Neural progenitor cell (in vitro differentiated cells): ENCODE results near the gene UNC45A. TPM values are rescaled to one million over a fixed set of nuclear protein-coding genes. Genes with fewer than 3 reads are reported as not detected.
A peak's percentile ranks its signal among the peaks of the same experiment; 100 is the strongest.
"Not testable (repeated sequence)": the region's sequence is repeated elsewhere in the genome, so short reads cannot be mapped to it uniquely, and the experiment has no call there.

Experiments
- DNase-seq: peaks from one replicate; pipeline ENCODE4 v3.0.0-alpha.2; 2016; ENCODE audit warnings: low spot score
- H2AFZ ChIP-seq: fragments of 200-600 bp; sonication (generic); replicated peaks from 2 replicates; pipeline ENCODE4 v1.6.1; 2016; ENCODE audit warnings: antibody characterized with exemption
- H3F3A ChIP-seq: fragments of 200-600 bp; sonication (generic); 2 replicates; pipeline ENCODE4 v1.6.1; 2016; ENCODE audit warnings: antibody characterized with exemption, low read depth
- H3K27ac ChIP-seq: fragments of 200-600 bp; sonication (generic); 2 replicates; pipeline ENCODE4 v1.5.1; 2016; ENCODE audit warnings: mild to moderate bottlenecking
- H3K27me3 ChIP-seq: fragments of 200-600 bp; sonication (generic); 2 replicates; pipeline ENCODE4 v1.6.1; 2016; ENCODE audit warnings: mild to moderate bottlenecking, moderate library complexity
- H3K36me3 ChIP-seq: fragments of 200-600 bp; sonication (generic); 2 replicates; pipeline ENCODE4 v1.5.1; 2016
- H3K4me1 ChIP-seq: fragments of 200-600 bp; sonication (generic); 2 replicates; pipeline ENCODE4 v1.6.1; 2016; ENCODE audit warnings: mixed run types
- H3K4me2 ChIP-seq: fragments of 200-600 bp; sonication (generic); 2 replicates; pipeline ENCODE4 v1.6.1; 2016
- H3K4me3 ChIP-seq: fragments of 200-600 bp; sonication (generic); 2 replicates; pipeline ENCODE4 v1.5.1; 2016
- H3K79me2 ChIP-seq: fragments of 200-600 bp; sonication (generic); 2 replicates; pipeline ENCODE4 v1.6.1; 2016; ENCODE audit warnings: low read depth
- H3K9ac ChIP-seq: fragments of 200-600 bp; sonication (generic); 2 replicates; pipeline ENCODE4 v1.6.1; 2016
- H3K9me3 ChIP-seq: fragments of 200-600 bp; sonication (generic); 2 replicates; pipeline ENCODE4 v1.5.1; 2016; ENCODE audit warnings: low read depth
- H4K20me1 ChIP-seq: fragments of 200-600 bp; sonication (generic); 2 replicates; pipeline ENCODE4 v1.6.1; 2016; ENCODE audit warnings: low read depth
- H3K27ac Mint-ChIP-seq: 3 replicates; pipeline ENCODE4 v1.8.0; 2021; ENCODE audit warnings: mixed read lengths
- H3K27me3 Mint-ChIP-seq: 2 replicates; pipeline ENCODE4 v1.8.0; 2022; ENCODE audit warnings: low read depth, mild to moderate bottlenecking, inconsistent platforms, moderate library complexity, mixed read lengths; ENCODE audit not compliant: insufficient read depth
- H3K36me3 Mint-ChIP-seq: 3 replicates; pipeline ENCODE4 v1.8.0; 2021; ENCODE audit warnings: mixed read lengths
- H3K4me1 Mint-ChIP-seq: 3 replicates; pipeline ENCODE4 v1.8.0; 2021; ENCODE audit warnings: mixed read lengths
- H3K4me3 Mint-ChIP-seq: 3 replicates; pipeline ENCODE4 v1.8.0; 2021; ENCODE audit warnings: mild to moderate bottlenecking, moderate library complexity, mixed read lengths
- H3K9me3 Mint-ChIP-seq: 3 replicates; pipeline ENCODE4 v1.8.0; 2020; ENCODE audit warnings: mixed read lengths
- EZH2 ChIP-seq: fragments of 200-600 bp; sonication (generic); IDR thresholded peaks from 2 replicates; pipeline ENCODE4 v1.6.1; 2017; ENCODE audit warnings: antibody characterized with exemption, mild to moderate bottlenecking, moderate library complexity
- EZH2phosphoT487 ChIP-seq: fragments of 200-600 bp; sonication (generic); IDR thresholded peaks from 2 replicates; pipeline ENCODE4 v1.6.1; 2017; ENCODE audit warnings: antibody characterized with exemption
- total RNA-seq: library from RNA; depleted of rRNA; stranded (reverse); fragments of >200 nt; gene quantifications from 2 replicates; pipeline ENCODE4 v1.2.3, GENCODE V29; 2015; ENCODE audit warnings: low replicate concordance
- TF ChIP-seq, protein P1 (sequence below): fragments of 200-600 bp; sonication (generic); IDR thresholded peaks from 2 replicates; pipeline ENCODE4 v1.5.1; 2017; ENCODE audit warnings: antibody characterized with exemption, mild to moderate bottlenecking

UNC45A gene
- total RNA-seq, 1 donor from 2014 or later = 47.7 TPM

DNA sequence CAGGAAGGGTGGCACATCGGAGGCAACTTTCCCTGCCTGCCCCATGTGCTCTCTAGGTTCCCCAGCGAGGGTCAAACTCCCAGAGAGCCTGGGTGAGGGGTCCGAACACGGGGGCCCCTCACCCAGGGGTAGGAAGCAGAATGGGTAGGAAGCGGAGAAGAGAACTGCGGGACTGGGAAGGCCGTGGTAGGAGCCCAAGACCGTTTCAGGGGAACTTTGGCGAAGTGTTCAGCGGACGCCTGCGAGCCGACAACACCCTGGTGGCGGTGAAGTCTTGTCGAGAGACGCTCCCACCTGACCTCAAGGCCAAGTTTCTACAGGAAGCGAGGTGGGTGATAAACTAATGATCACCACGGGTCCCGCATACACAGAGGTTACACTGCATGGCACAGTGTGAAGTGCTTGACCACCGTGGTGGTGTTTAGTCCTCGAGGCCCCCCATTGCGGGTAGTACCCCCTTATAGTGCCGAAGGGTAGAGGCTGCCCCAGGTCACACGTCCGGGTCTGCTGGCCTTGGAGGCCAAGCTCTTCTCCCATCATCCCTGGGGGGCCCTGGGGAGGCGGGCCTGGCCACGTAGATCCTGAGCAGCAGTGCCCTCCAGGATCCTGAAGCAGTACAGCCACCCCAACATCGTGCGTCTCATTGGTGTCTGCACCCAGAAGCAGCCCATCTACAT is 42.4 kb upstream of the UNC45A start:
- no peak overlapping the region for H3K4me3 ChIP-seq
- H3F3A ChIP-seq = peaks cover 3% of the 10 kb centered on the region
- no peak overlapping the region for H3K27ac ChIP-seq
- H3K79me2 ChIP-seq = no peaks in the 10 kb centered on the region
- DNase-seq = no peak
- H3K9me3 ChIP-seq = no peaks in the 10 kb centered on the region
- Mint-ChIP-seq H3K27me3 (peaks cover 5% of the 10 kb centered on the region), H3K4me3 (no peak overlapping the region), H3K36me3 (no peaks in the 10 kb centered on the region), H3K4me1 (peaks cover 3% of the 10 kb centered on the region), H3K9me3 (no peaks in the 10 kb centered on the region), H3K27ac (no peak overlapping the region)
- H3K9ac ChIP-seq = no peak overlapping the region
- no peaks in the 10 kb centered on the region for H3K27me3 ChIP-seq
- no peak overlapping the region for H2AFZ ChIP-seq
- H3K4me1 ChIP-seq = no peaks in the 10 kb centered on the region
- no peak for TF ChIP-seq EZH2
- TF ChIP-seq, protein P1, sequence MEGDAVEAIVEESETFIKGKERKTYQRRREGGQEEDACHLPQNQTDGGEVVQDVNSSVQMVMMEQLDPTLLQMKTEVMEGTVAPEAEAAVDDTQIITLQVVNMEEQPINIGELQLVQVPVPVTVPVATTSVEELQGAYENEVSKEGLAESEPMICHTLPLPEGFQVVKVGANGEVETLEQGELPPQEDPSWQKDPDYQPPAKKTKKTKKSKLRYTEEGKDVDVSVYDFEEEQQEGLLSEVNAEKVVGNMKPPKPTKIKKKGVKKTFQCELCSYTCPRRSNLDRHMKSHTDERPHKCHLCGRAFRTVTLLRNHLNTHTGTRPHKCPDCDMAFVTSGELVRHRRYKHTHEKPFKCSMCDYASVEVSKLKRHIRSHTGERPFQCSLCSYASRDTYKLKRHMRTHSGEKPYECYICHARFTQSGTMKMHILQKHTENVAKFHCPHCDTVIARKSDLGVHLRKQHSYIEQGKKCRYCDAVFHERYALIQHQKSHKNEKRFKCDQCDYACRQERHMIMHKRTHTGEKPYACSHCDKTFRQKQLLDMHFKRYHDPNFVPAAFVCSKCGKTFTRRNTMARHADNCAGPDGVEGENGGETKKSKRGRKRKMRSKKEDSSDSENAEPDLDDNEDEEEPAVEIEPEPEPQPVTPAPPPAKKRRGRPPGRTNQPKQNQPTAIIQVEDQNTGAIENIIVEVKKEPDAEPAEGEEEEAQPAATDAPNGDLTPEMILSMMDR = no peak
- H3K36me3 ChIP-seq = no peaks in the 10 kb centered on the region
- no peak overlapping the region for H3K4me2 ChIP-seq
- H4K20me1 ChIP-seq = no peaks in the 10 kb centered on the region

DNA sequence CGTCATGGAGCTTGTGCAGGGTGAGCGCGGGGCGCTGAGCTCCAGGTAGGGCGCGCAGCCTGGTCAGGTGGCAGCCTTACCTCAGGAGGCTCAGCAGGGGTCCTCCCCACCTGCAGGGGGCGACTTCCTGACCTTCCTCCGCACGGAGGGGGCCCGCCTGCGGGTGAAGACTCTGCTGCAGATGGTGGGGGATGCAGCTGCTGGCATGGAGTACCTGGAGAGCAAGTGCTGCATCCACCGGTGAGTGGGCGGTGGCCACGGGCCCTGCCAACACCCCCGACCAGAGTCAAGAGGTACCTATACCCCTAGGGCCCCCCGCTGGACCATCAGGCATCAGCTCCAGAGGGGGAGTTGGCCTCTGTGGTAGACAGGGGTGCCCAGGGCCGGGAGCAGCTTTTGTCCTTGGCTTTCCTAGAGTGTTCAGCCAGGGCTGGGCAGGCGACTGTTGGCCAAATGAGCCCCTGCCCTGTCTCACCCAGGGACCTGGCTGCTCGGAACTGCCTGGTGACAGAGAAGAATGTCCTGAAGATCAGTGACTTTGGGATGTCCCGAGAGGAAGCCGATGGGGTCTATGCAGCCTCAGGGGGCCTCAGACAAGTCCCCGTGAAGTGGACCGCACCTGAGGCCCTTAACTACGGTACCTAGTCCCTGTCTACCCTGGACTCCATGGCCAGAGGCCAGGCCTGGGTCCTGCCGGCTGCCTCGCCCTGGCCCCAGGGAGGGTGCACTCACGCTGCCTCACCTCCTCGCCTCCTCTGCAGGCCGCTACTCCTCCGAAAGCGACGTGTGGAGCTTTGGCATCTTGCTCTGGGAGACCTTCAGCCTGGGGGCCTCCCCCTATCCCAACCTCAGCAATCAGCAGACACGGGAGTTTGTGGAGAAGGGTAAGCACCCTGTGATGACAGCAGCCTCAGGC is 41.7 kb upstream of the UNC45A start:
- Histone ChIP-seq H3K27me3 (no peaks in the 10 kb centered on the region), H3K9me3 (no peaks in the 10 kb centered on the region), H3K4me3 (no peak overlapping the region), H3K4me2 (no peak overlapping the region), H3F3A (peaks cover 3% of the 10 kb centered on the region), H3K27ac (no peak overlapping the region), H3K36me3 (no peaks in the 10 kb centered on the region), H4K20me1 (no peaks in the 10 kb centered on the region), H3K4me1 (no peaks in the 10 kb centered on the region), H3K9ac (no peak overlapping the region), H2AFZ (no peak overlapping the region), H3K79me2 (no peaks in the 10 kb centered on the region)
- no peaks in the 10 kb centered on the region for H3K36me3 Mint-ChIP-seq
- H3K9me3 Mint-ChIP-seq = no peaks in the 10 kb centered on the region
- no peak for TF ChIP-seq EZH2phosphoT487
- TF ChIP-seq EZH2 = no peak
- TF ChIP-seq, protein P1 = no peak
- H3K27me3 Mint-ChIP-seq = peaks cover 5% of the 10 kb centered on the region
- peaks cover under 1% of the 10 kb centered on the region for H3K4me1 Mint-ChIP-seq
- no peak for DNase-seq
- H3K4me3 Mint-ChIP-seq = no peak overlapping the region
- no peak overlapping the region for H3K27ac Mint-ChIP-seq

DNA sequence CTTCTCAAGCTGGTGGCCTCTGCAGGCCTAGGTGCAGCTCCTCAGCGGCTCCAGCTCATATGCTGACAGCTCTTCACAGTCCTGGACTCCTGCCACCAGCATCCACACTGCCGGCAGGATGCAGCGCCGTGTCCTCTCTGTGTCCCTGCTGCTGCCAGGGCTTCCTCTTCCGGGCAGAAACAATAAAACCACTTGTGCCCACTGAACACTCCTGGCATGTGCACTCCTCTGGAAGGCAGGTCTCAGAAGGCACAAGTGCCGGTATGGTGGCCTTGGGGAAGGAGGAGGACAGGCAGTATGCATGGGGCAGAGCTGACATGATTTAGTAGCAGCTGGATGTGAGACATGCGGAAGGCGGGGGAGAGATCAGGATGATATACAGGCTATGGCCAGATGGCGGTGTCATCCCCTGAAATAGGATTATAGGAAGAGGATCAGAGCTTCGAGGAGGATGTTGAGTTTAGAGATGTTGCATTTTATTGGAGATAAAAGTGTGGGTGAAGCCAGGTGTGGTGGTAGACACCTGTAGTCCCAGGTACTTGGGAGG is 39.4 kb upstream of the UNC45A start:
- no peaks in the 10 kb centered on the region for H3K4me1 ChIP-seq

GRCh38 chr15:90897131-90897655 is 37.9 kb upstream of the UNC45A start:
- not testable (repeated sequence) for H3K27ac Mint-ChIP-seq, H3K79me2 ChIP-seq, H3K4me3 Mint-ChIP-seq, DNase-seq, H3K36me3 ChIP-seq, H3K4me3 ChIP-seq, H3K9me3 Mint-ChIP-seq, H4K20me1 ChIP-seq, H3K9ac ChIP-seq, H3K4me2 ChIP-seq, H3K4me1 ChIP-seq, H3K36me3 Mint-ChIP-seq, H3K27ac ChIP-seq, H2AFZ ChIP-seq, H3K27me3 Mint-ChIP-seq, H3K9me3 ChIP-seq
- Histone ChIP-seq H3K27me3 (peaks cover 10% of the 10 kb centered on the region), H3F3A (peaks cover 12% of the 10 kb centered on the region)
- peaks cover 12% of the 10 kb centered on the region for H3K4me1 Mint-ChIP-seq

More for the DNA sequence above, 39.4 kb upstream of the UNC45A start:
- H2AFZ ChIP-seq = no peak overlapping the region
- peak; percentile 26 for DNase-seq
- no peak overlapping the region for H3K27ac ChIP-seq
- no peaks in the 10 kb centered on the region for H3K36me3 ChIP-seq
- TF ChIP-seq EZH2phosphoT487 = no peak
- TF ChIP-seq, protein P1 = peak; percentile 14
- no peak for TF ChIP-seq EZH2
- peaks cover 3% of the 10 kb centered on the region for H3K27me3 Mint-ChIP-seq
- H4K20me1 ChIP-seq = no peaks in the 10 kb centered on the region
- H3K27me3 ChIP-seq = no peaks in the 10 kb centered on the region
- no peaks in the 10 kb centered on the region for H3K79me2 ChIP-seq
- H3K36me3 Mint-ChIP-seq = no peaks in the 10 kb centered on the region
- peaks cover 3% of the 10 kb centered on the region for H3F3A ChIP-seq
- H3K4me3 ChIP-seq = no peak overlapping the region
- H3K27ac Mint-ChIP-seq = no peak overlapping the region
- H3K9ac ChIP-seq = no peak overlapping the region
- no peaks in the 10 kb centered on the region for H3K9me3 ChIP-seq
- peak overlapping the region; percentile 24 for H3K4me3 Mint-ChIP-seq
- no peak overlapping the region for H3K4me2 ChIP-seq
- no peaks in the 10 kb centered on the region for H3K9me3 Mint-ChIP-seq
- H3K4me1 Mint-ChIP-seq = no peaks in the 10 kb centered on the region
